ENCODE measurements around the gene TRMT13. TPM values are rescaled to one million over a fixed set of nuclear protein-coding genes. Genes with fewer than 3 reads are reported as not detected.

TRMT13 gene
- total RNA-seq (2014; rRNA removed) (6.7 and 9.4 TPM in 2 replicates), Bru-seq, nascent RNA (percentile 75 among the genes with signal in this experiment), BruChase-seq, experiment 1, labeled RNA remaining after a 6-hour chase (percentile 76 among the genes with signal in this experiment), BruChase-seq, experiment 2, labeled RNA remaining after a 2-hour chase (percentile 88 among the genes with signal in this experiment)
- long read RNA-seq, partial matches to known transcripts = 2 of 25 reads
- long read RNA-seq, other reads (novel, unspliced or antisense) = 17 of 25 reads

GRCh38 chr1:100132566-100133477 is at the start of gene TRMT13, which contains the start of gene SASS6:
TSS of gene TRMT13 (plus strand) at chr1:100133163. CDS start at chr1:100133169, 6 bp downstream.
TSS of gene SASS6 (minus strand) at chr1:100132930. CDS start at chr1:100132814, 116 bp downstream.
- H3K4me3 ChIP-seq (ENCODE audit: low read length) = peak within 1 kb of the TSS; percentile 77
- H3K27ac ChIP-seq (ENCODE audit: low read length) = peak within 1 kb of the TSS; percentile 59
- CTCF ChIA-PET = no interaction called here
- H3K79me2 ChIP-seq (ENCODE audit: low read length) = peaks cover 75% of the 10 kb centered on the region
- peaks cover 6% of the 10 kb centered on the region for H3K36me3 ChIP-seq (ENCODE audit: low read depth, low read length)
- BruUV-seq (replicated peaks) = TSS peak; percentile 80
- H3K9ac ChIP-seq (ENCODE audit: low read length) = peak within 1 kb of the TSS; percentile 84
- TF ChIP-seq EZH2 (IDR thresholded peaks at IDR 0.05; ENCODE audit: low read length, unreplicated experiment) (no peak), CTCF (conservative IDR thresholded peaks at IDR 0.05; ENCODE audit: low read depth, low read length) (no peak), EZH2phosphoT487 (IDR thresholded peaks at IDR 0.05; ENCODE audit: borderline replicate concordance, low read length) (no peak)
- POLR2A ChIA-PET (ENCODE audit: unreplicated experiment) = interaction anchor here (0.5 to 1.0 kb wide), 3 partner anchors 9 to 295 kb away, joined by 3 to 5 read pairs (median 3); no protein-coding TSS in a partner anchor
- H4K20me1 ChIP-seq (ENCODE audit: low read length) = peaks cover 7% of the 10 kb centered on the region
- H3K4me2 ChIP-seq (ENCODE audit: low read length) = peak within 1 kb of the TSS; percentile 88
- intact Hi-C loops (cut with micrococcal nuclease) = loop anchor here (2.0 to 5.0 kb wide), 5 partner anchors 46 to 326 kb away; partner anchors contain the start of gene CDC14A
- no peaks in the 10 kb centered on the region for H3F3A ChIP-seq (ENCODE audit: low read length, unreplicated experiment)
- ATAC-seq (peak; percentile 94), DNase-seq (peak; percentile 97)
- peak within 1 kb of the TSS; percentile 78 for H2AFZ ChIP-seq (ENCODE audit: low read length)
- no peaks in the 10 kb centered on the region for H3K27me3 ChIP-seq (ENCODE audit: low read length)
- no peaks in the 10 kb centered on the region for H3K9me2 ChIP-seq (replicated peaks; ENCODE audit: low read length)
- H3K9me3 ChIP-seq (ENCODE audit: low read length) = no peaks in the 10 kb centered on the region
- H3K4me1 ChIP-seq (ENCODE audit: insufficient read depth, low read length) = peaks cover 29% of the 10 kb centered on the region

GRCh38 chr1:100087396-100087795 is 45.6 kb upstream of the TRMT13 start:
- Histone ChIP-seq H3K4me3 (ENCODE audit: low read length) (no peak overlapping the region), H2AFZ (ENCODE audit: low read length) (no peak overlapping the region), H3K79me2 (ENCODE audit: low read length) (no peaks in the 10 kb centered on the region), H3F3A (ENCODE audit: low read length, unreplicated experiment) (no peaks in the 10 kb centered on the region), H3K9ac (ENCODE audit: low read length) (no peak overlapping the region), H3K4me1 (ENCODE audit: insufficient read depth, low read length) (no peaks in the 10 kb centered on the region), H3K9me2 (replicated peaks; ENCODE audit: low read length) (no peaks in the 10 kb centered on the region), H3K27ac (ENCODE audit: low read length) (no peak overlapping the region), H4K20me1 (ENCODE audit: low read length) (no peaks in the 10 kb centered on the region), H3K4me2 (ENCODE audit: low read length) (no peak overlapping the region), H3K36me3 (ENCODE audit: low read depth, low read length) (peaks cover 31% of the 10 kb centered on the region), H3K9me3 (ENCODE audit: low read length) (no peaks in the 10 kb centered on the region), H3K27me3 (ENCODE audit: low read length) (no peaks in the 10 kb centered on the region)
- ChIA-PET CTCF (no interaction called here), POLR2A (ENCODE audit: unreplicated experiment) (no interaction called here)
- DNase-seq = no peak
- peak; percentile 58 for ATAC-seq
- TF ChIP-seq EZH2 (IDR thresholded peaks at IDR 0.05; ENCODE audit: low read length, unreplicated experiment) (no peak), EZH2phosphoT487 (IDR thresholded peaks at IDR 0.05; ENCODE audit: borderline replicate concordance, low read length) (no peak), CTCF (conservative IDR thresholded peaks at IDR 0.05; ENCODE audit: low read depth, low read length) (no peak)
- intact Hi-C loops (cut with micrococcal nuclease) = loop anchor here (5.0 kb wide), 1 partner anchor 45 kb away; the partner anchor contains the start of genes SASS6 and TRMT13
- BruUV-seq (replicated peaks) = no TSS peak
